Measurements from ENCODE around the gene PCDHGA7. TPM values are rescaled to one million over a fixed set of nuclear protein-coding genes. Genes with fewer than 3 reads are reported as not detected.
A peak's percentile ranks its signal among the peaks of the same experiment; 100 is the strongest.
"Not testable (repeated sequence)": the region's sequence is repeated elsewhere in the genome, so short reads cannot be mapped to it uniquely, and the experiment has no call there.

Gene PCDHGA7
- total RNA-seq, 1 donor from 2014 or later, result 4.2 TPM

GRCh38 chr5:141409598-141410306, 27.2 kb downstream of the PCDHGA7 start:
- H3K4me3 ChIP-seq, result peak overlapping the region in 1 of 2 donors; percentile 42

GRCh38 chr5:141411575-141411974, 29.0 kb downstream of the PCDHGA7 start:
- peaks cover 0 to 6% of the 10 kb centered on the region in 2 donors for H3K36me3 ChIP-seq
- H3K4me1 ChIP-seq, result no peaks in the 10 kb centered on the region
- no peak for DNase-seq (ENCODE audit: low spot score in 2 of 2)
- intact Hi-C loops (cut with DNase I), result no loop called here
- H3K4me3 ChIP-seq, result no peak overlapping the region
- no peak for TF ChIP-seq CTCF (IDR thresholded peaks at IDR 0.05)
- no peaks in the 10 kb centered on the region for H3K27me3 ChIP-seq
- no peak overlapping the region for H3K27ac ChIP-seq
- peaks cover 95 to 100% of the 10 kb centered on the region in 2 donors for H3K9me3 ChIP-seq

More at GRCh38 chr5:141409598-141410306, 27.2 kb downstream of the PCDHGA7 start:
- peaks cover 95 to 100% of the 10 kb centered on the region in 2 donors for H3K9me3 ChIP-seq
- no peak for TF ChIP-seq CTCF (IDR thresholded peaks at IDR 0.05)
- no peaks in the 10 kb centered on the region for H3K4me1 ChIP-seq
- H3K27me3 ChIP-seq, result no peaks in the 10 kb centered on the region
- no peak overlapping the region for H3K27ac ChIP-seq
- intact Hi-C loops (cut with DNase I), result loop anchor here (10.0 kb wide), 1 partner anchor 115 kb away; no protein-coding TSS in a partner anchor
- DNase-seq (ENCODE audit: low spot score in 2 of 2), result no peak
- H3K36me3 ChIP-seq, result peaks cover 4 to 6% of the 10 kb centered on the region in 2 donors

GRCh38 chr5:141412854-141413539, 30.5 kb downstream of the PCDHGA7 start, which contains the start of gene PCDHGA10:
Gene PCDHGA10 (plus strand): TSS chr5:141412987. CDS start chr5:141413176, 189 bp downstream.
- Histone ChIP-seq H3K9me3 (peaks cover 96 to 100% of the 10 kb centered on the region in 2 donors), H3K27me3 (no peaks in the 10 kb centered on the region), H3K36me3 (peaks cover 0 to 6% of the 10 kb centered on the region in 2 donors), H3K4me3 (peak within 1 kb of the TSS; percentile 14 to 30), H3K27ac (no peak within 1 kb of the TSS), H3K4me1 (no peaks in the 10 kb centered on the region)
- intact Hi-C loops (cut with DNase I), result no loop called here
- no peak for DNase-seq (ENCODE audit: low spot score in 2 of 2)
- TF ChIP-seq CTCF (IDR thresholded peaks at IDR 0.05), result peak in 2 of 3 experiments; percentile 6 to 12

GRCh38 chr5:141413540-141414069, 31.1 kb downstream of the PCDHGA7 start:
- intact Hi-C loops (cut with DNase I), result no loop called here
- no peak for TF ChIP-seq CTCF (IDR thresholded peaks at IDR 0.05)
- DNase-seq (ENCODE audit: low spot score in 2 of 2), result no peak
- Histone ChIP-seq H3K9me3 (peaks cover 97 to 100% of the 10 kb centered on the region in 2 donors), H3K4me1 (no peaks in the 10 kb centered on the region), H3K27me3 (no peaks in the 10 kb centered on the region), H3K36me3 (peaks cover 0 to 6% of the 10 kb centered on the region in 2 donors), H3K4me3 (peak overlapping the region; percentile 14 to 30), H3K27ac (no peak overlapping the region)

GRCh38 chr5:141414548-141415274, 32.2 kb downstream of the PCDHGA7 start:
- not testable (repeated sequence) for H3K36me3 ChIP-seq; H3K27ac ChIP-seq; H3K4me1 ChIP-seq; H3K27me3 ChIP-seq; DNase-seq (ENCODE audit: low spot score in 2 of 2); H3K4me3 ChIP-seq
- peaks cover 97 to 100% of the 10 kb centered on the region in 2 donors for H3K9me3 ChIP-seq
- intact Hi-C loops (cut with DNase I), result loop anchor here (5.0 kb wide), 1 partner anchor 148 kb away; no protein-coding TSS in a partner anchor

GRCh38 chr5:141415275-141415618, 32.7 kb downstream of the PCDHGA7 start:
- not testable (repeated sequence) for H3K27me3 ChIP-seq; H3K36me3 ChIP-seq; H3K4me3 ChIP-seq; H3K4me1 ChIP-seq; H3K27ac ChIP-seq; DNase-seq (ENCODE audit: low spot score in 2 of 2)
- intact Hi-C loops (cut with DNase I), result loop anchor here (5.0 kb wide), 1 partner anchor 147 kb away; no protein-coding TSS in a partner anchor
- H3K9me3 ChIP-seq, result peaks cover 97 to 100% of the 10 kb centered on the region in 2 donors

Data from ascending aorta (tissue), 2 donors.